ENCODE results near the gene SPECC1L.

GRCh38 chr22:24284747-24285203 is 14.1 kb downstream of the SPECC1L start:
- TF ChIP-seq CTCF (IDR thresholded peaks at IDR 0.05) (no peak), POLR2A (IDR thresholded peaks at IDR 0.05) (no peak), EP300 (IDR thresholded peaks at IDR 0.05) (no peak)
